ENCODE measurements around the gene INO80D. TPM values are rescaled to one million over a fixed set of nuclear protein-coding genes. Genes with fewer than 3 reads are reported as not detected.

INO80D gene
- total and polyA plus RNA-seq, 2 of the 13 experiments (the other 11 are each of a cell fraction or from before 2014, with no cell fraction given), result 7.6 to 7.9 TPM

- TF ChIP-seq SMAD3 (CRISPR knock-in tag; IDR thresholded peaks at IDR 0.05) (peak; percentile 63; the same call in 1 of the 2 replicates), FOXM1 (CRISPR knock-in tag; IDR thresholded peaks at IDR 0.05) (no peak), PTBP1 (IDR thresholded peaks at IDR 0.05; ENCODE audit: low read depth, low read length, poor library complexity, severe bottlenecking) (no peak), NR2F1 (CRISPR knock-in tag; IDR thresholded peaks at IDR 0.05) (0 out of 4 replicates have a peak, but pooled peaks of 1 of the 2 experiments have one; percentile 38), ZNF800 (CRISPR knock-in tag; IDR thresholded peaks at IDR 0.05) (peak; percentile 57; the same call in 1 of the 2 replicates), REPIN1 (CRISPR knock-in tag; IDR thresholded peaks at IDR 0.05; ENCODE audit: borderline replicate concordance, low read depth) (peak; percentile 78), DNMT3B (CRISPR knock-in tag; conservative IDR thresholded peaks at IDR 0.05) (0 out of 2 replicates have a peak, but pooled peaks have one; percentile 72), STAG1 (CRISPR knock-in tag; IDR thresholded peaks at IDR 0.05) (peak; percentile 95), TSC22D2 (CRISPR knock-in tag; IDR thresholded peaks at IDR 0.05; ENCODE audit: borderline replicate concordance) (peak; percentile 45; the same call in 1 of the 2 replicates), PBX2 (CRISPR knock-in tag; IDR thresholded peaks at IDR 0.05) (no peak), SCMH1 (CRISPR knock-in tag; IDR thresholded peaks at IDR 0.05; ENCODE audit: borderline replicate concordance) (no peak), MIER3 (CRISPR knock-in tag; IDR thresholded peaks at IDR 0.05; ENCODE audit: borderline replicate concordance) (peak; percentile 64; the same call in 1 of the 2 replicates), ZNF563 (CRISPR knock-in tag; IDR thresholded peaks at IDR 0.05) (no peak), MED1 (CRISPR knock-in tag; IDR thresholded peaks at IDR 0.05) (peak; percentile 77), TCF7L2 (IDR thresholded peaks at IDR 0.05; ENCODE audit: low read depth, low read length) (no peak), ZNF720 (CRISPR knock-in tag; IDR thresholded peaks at IDR 0.05) (no peak), REL (CRISPR knock-in tag; conservative IDR thresholded peaks at IDR 0.05) (no peak), HNF1A (IDR thresholded peaks at IDR 0.05; ENCODE audit: low read depth) (no peak), HNF1A (CRISPR knock-in tag; IDR thresholded peaks at IDR 0.05; ENCODE audit: borderline replicate concordance) (0 out of 2 replicates have a peak, but pooled peaks have one; percentile 13), POGK (CRISPR knock-in tag; conservative IDR thresholded peaks at IDR 0.05) (0 out of 2 replicates have a peak, but pooled peaks have one; percentile 18)
These were observed 138.1 kb downstream of the INO80D start (continued) for GRCh38 chr2:205947621-205948495.

Data from HepG2 (cell line).